Right hindlimb (tissue), 1 donor: ENCODE measurements around the gene SLC9B2.
"Not testable (repeated sequence)": the region's sequence is repeated elsewhere in the genome, so short reads cannot be mapped to it uniquely, and the experiment has no call there.

Experiments
- DNase-seq: peaks from one replicate; pipeline ENCODE4 v3.0.0-alpha.2; 2018

Gene SLC9B2

DNA sequence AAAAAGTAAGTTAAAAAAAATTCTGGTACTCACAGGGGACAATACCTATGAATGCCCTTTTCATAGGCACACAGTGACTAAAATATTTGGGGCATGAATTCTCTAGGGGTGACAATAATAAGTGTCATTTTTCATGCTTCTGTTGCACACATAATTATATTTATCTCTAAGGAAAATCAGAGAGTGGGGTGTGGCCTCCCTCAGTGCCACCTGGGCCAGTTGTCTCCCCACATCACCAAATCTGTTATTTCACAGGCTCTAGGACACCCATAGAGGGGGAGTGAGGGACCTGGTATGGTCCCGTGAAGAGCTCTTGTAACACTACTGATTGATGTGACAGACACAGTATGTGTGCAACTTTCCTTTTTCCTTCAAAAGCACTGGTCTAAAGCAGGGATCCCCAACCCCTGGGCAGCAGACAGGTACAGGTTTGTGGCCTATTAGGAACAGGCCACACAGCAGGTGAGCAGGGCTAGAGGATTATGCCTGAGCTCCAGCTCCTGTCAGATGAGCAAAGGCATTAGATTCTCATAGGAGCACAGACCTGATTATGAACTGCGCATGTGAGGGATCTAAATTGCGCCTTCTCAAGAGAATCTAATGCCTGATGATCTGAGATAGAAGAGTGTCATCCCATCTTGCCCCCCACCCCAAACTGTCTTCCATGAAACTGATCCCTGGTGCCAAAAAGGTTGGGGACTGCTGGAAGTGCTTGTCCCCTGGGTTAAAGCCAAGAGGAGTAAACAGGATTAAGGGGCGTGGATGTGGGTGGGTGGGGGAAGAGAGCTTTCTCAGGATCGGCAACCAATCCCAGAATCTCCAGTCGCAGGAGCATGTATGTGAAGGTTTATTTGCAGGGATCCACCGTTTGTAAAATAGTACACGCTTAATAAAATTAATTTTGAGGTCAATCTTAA is 57.9 kb downstream of the SLC9B2 start:
- peak; percentile 45 for DNase-seq

DNA sequence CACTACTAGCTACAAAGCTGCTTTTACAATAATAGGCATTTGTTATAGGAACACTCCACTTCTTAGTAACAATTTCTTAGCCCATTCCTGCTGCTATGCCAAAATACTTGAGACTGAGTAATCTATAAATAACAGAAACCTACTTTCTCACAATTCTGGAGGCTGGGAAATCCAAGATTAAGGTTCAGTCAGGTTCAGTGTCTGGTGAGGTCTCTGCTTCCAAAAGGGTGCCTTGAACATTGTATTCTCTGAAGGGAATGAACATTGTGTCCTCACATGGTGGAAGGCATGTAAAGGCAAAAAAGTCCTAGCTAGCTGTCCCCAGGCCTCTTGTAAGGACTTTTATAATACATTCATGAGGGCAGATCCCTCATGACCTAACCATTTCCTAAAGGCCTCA is 64.0 kb downstream of the SLC9B2 start:
- no peak for DNase-seq

GRCh38 chr4:103012060-103012459 is 64.5 kb downstream of the SLC9B2 start:
- DNase-seq, result no peak

GRCh38 chr4:103011378-103012025 is 65.1 kb downstream of the SLC9B2 start:
- DNase-seq, result no peak

GRCh38 chr4:103010804-103011203 is 65.8 kb downstream of the SLC9B2 start:
- no peak for DNase-seq

GRCh38 chr4:103008875-103009729 is 67.5 kb downstream of the SLC9B2 start:
- DNase-seq, result no peak

- no peak for DNase-seq
Observed at GRCh38 chr4:103002551-103002950, 74.0 kb downstream of the SLC9B2 start.

DNA sequence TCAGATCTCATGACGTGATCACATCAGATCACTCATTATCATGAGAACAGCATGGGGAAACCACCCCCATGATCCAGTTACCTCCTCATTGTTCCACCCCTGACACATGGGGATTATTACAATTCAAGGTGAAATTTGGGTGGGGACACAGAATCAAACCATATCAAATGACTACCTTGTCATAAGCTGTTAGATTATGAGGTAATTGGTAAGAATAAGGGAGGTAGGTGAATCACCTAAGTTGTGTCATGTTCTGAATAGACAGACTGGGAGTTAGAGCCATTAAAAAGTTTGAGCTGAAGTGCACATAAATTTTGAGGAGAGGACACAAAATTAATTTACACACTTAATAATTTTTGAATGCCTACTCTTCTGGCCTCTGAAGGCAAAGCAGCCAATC is 81.8 kb downstream of the SLC9B2 start:
- DNase-seq, result no peak

DNA sequence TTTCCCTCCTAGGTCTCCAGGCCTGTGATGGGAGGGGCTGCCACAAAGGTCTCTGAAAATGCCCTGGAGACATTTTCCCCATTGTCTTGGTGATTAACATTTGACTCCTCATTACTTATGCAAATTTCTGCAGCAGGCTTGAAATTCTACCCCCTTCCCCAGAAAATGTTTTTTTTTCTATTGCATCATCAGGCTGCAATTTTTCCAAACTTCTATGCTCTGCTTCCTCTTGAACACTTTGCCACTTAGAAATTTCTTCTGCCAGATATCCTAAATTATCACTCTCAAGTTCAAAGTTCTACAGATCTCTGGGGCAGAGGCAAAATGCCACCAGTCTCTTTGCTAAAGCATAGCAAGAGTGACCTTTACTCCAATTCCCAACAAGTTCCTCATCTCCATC is 82.6 kb downstream of the SLC9B2 start:
- not testable (repeated sequence) for DNase-seq

DNA sequence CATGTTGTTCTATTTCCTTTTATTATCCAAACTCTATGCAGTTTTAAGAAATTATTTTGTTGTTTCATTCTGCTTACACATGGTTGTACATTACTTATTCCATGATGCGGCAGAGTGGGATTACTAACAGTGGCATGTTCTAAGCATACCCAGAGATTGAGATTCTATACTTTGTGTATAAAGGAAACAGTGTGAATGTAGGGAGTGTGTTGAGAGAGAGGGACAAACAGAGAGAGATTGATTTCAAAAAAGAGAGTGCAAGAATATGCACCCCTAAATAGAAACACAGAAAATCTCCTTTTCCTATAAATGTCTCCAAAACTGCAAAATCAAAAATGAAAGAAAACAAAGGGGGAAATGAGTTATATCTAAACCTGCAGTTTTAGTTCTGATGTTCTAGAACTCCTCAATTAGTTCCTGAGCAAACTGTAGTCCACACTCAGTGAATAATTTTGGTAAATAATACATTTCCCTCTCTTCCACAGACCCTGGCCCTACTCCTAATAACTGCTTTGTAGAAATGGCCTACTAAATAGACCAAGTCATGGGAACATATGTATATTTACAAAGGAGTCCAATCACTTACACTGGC is 88.0 kb downstream of the SLC9B2 start:
- no peak for DNase-seq

GRCh38 chr4:102981005-102981404 is 95.6 kb downstream of the SLC9B2 start:
- DNase-seq, result no peak
